ENCODE measurements around the gene WFIKKN2.

WFIKKN2 gene

DNA sequence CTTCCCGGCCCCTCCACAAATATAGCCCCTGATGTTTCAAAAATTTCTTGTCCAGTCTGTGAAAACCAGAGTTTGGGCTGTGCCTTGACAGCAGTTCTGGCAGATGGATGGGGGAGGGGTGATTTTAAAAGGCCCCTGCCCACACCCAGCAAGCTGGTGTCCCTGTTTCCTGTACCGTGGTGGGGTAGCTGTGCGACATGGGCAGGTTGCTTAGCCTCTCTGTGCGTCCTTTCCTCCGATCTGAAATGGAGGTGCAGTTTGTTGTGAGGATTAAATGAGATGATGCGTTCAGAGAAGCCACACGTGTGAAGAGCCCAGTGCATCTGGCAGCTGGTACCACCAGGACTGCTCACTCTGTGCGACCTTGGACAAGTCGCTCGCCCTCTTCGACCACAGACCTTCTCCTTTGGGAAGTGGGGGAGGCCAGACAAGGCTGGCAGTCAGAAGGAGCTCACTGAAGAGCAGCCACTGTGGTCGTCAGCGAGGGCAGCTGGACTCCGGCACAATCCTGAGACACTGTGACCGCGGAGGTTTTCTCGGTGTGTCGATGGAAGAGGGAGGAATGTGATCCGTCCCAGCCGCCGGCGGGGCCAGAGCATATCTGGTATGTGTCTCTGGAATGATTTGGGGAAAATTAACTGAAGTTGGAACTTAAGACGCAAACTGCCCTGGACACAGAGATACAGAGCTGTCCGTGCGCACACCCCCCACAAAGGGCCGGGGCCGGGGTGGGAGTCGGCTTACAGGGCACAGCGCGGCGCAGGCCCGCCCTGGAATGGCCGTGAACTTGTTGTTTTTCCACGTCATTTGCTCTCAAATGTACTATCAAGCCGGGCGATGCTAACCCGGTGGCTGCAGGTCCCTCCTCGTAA, 721 bp upstream of the WFIKKN2 start:
- peak; percentile 65 for DNase-seq (ENCODE audit: low read depth)

GRCh38 chr17:50836826-50837225, 1.4 kb downstream of the WFIKKN2 start:
- DNase-seq (ENCODE audit: low read depth), result no peak

GRCh38 chr17:50837286-50837979, 2.0 kb downstream of the WFIKKN2 start:
- DNase-seq (ENCODE audit: low read depth), result no peak

- DNase-seq (ENCODE audit: low read depth), result no peak
These were observed 2.9 kb downstream of the WFIKKN2 start for GRCh38 chr17:50837980-50838954.

- no peak for DNase-seq (ENCODE audit: low read depth)
These were observed 4.4 kb downstream of the WFIKKN2 start for GRCh38 chr17:50839591-50840310.

DNA sequence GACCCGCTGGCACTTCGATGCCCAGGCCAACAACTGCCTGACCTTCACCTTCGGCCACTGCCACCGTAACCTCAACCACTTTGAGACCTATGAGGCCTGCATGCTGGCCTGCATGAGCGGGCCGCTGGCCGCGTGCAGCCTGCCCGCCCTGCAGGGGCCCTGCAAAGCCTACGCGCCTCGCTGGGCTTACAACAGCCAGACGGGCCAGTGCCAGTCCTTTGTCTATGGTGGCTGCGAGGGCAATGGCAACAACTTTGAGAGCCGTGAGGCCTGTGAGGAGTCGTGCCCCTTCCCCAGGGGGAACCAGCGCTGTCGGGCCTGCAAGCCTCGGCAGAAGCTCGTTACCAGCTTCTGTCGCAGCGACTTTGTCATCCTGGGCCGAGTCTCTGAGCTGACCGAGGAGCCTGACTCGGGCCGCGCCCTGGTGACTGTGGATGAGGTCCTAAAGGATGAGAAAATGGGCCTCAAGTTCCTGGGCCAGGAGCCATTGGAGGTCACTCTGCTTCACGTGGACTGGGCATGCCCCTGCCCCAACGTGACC, 5.0 kb downstream of the WFIKKN2 start:
- DNase-seq (ENCODE audit: low read depth), result no peak

DNA sequence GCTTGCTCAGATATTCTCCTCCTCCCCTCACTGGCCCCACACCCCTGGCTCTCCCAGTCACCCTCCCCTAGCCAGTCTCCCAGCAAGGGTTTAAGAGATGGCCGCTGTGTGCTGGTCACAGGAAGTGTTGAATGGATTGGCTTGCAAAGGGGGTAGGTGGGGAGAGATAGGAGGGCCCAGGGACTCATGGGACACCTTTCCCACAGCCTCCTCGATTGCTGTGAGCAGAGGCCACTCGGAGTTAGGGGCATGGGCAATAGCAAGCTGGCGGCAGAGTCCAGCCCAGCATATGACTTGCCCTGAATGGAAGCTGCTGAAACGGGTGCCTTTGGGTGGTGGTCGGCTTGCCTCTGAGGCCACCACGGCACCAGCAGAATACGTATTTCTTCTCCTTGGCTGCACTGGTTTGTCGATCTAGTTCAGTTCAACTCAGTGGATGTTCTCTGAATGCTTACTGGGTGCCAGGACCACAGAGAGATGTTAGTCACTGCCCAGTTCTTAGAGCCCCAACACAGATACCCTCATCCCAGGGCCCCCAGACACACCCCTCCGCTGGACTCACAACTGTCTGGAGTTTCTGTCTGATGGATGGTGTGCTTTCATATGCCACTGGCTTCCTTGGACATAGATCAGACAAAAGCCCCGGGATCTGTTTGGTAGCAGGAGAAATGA, 6.0 kb downstream of the WFIKKN2 start:
- no peak for DNase-seq (ENCODE audit: low read depth)

DNA sequence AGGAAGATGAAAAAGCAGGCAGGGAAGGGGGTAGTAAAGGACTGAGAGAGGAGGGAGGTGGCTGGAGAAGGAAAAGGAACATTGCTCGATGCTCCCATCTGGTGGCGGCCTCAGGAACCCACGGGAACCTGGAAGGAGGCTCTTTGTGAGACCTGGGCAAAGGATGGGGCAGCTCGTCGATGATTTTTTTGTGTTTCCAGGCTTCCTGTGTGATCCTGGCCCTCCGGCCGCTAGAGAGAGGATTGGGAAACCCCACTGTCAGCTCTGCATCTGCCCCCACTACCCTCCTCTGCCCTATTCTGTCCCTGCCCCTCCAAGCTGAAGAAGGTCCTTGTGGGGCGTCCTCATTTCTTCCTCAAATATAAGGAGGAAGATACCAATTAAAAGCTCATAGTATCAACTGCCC, 6.6 kb downstream of the WFIKKN2 start:
- DNase-seq (ENCODE audit: low read depth), result peak; percentile 74

GRCh38 chr17:50842506-50843149, 7.2 kb downstream of the WFIKKN2 start:
- no peak for DNase-seq (ENCODE audit: low read depth)

DNA sequence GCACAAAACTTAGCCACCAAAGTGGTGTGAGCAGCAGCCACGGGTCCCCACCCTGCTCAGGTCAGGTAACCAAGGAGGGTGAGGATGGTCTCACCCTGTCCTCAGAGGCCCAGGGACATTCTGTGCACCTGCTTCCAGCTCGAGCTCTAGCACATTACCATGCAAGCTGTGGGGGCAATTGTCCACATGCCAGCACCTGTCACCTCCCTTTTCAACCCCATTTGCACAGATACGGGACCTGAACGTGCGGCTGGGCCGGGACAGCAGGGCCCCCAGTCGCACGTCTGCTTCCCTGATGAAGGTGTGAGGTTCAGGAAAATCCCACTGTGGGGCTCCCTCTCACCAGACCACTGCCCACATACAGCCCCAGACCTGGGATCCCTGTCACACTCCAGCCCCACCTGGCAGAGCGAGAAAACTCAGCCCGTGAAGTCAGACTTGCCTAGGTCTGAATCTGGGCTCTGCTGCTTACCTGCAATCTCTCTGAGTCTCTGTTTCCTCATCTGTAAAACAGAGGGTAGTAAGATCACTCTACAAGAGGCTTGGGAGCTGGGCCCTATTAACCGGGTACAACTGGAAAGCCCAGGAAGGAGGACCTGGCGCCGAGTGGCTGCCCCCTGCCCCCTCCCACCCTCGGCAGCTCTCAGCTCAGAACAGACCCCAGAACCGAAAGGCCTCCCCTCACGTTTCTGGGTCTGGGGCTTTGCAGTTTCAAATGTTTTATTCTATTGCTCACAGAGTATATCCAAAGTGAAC, 7.9 kb downstream of the WFIKKN2 start:
- DNase-seq (ENCODE audit: low read depth), result no peak

GRCh38 chr17:50844117-50844700, 8.8 kb downstream of the WFIKKN2 start:
- no peak for DNase-seq (ENCODE audit: low read depth)

DNA sequence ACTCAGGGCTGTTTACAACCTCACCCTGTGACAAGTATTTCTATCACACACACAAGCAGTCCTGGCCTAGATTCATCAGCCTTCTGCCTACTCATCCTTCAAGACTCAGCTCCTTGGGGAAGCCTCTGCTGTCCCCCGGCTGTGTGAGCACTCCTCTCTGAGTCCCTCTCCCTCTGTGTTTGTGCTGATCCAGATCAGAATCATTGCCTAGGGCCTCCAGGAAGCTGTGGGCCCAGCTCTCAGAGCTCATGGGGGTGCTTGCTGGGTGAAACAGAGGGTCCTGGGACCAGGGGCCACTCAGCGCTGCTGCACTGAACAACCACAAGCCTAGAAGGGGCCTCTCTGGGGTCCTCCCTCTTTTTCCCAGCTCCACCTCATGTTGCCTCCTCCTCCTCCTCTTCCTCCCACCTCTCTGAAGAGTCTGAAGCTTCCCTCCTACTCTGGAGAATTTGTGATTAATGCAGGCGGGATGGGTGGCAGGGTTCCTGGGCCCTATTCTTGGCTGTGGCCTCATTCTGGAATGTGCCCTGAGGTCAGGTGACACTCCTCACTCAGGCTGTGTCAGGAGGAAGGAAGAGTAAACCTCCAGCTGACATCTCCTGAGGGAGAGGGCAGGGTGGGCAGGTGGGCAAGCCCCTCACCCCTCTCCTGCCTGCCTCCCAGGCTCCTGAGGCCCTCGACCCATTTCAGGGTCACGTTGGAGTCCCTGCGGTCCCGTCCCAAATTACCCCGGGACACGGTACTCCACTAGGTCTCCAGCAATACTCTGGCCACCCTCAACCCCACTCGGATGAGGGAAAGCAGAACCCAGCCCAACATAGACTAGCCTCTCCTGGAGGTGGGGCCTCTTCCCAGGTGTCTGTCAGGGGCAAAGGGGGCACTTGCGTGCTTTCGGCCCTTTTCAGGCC, 10.1 kb downstream of the WFIKKN2 start:
- DNase-seq (ENCODE audit: low read depth), result peak; percentile 78

DNA sequence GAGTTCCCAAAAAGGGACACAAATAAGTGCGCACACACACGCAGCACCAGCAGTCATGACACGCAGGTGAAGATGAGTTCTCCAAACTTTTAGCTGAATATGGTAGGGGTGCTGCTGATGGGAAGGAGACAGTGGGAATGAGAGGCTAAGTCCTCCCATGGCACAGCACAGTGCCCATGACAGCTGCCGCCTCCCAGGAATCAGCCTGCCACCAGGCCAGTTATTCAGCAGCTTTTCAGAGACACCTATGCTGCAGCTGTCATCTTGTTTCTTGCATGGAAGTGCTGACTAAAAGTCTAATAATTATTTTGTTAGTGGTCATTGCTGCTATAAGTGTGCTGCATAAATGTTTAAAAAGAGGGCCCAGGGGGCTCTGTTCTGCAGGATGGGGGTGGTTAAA, 12.2 kb downstream of the WFIKKN2 start:
- DNase-seq (ENCODE audit: low read depth), result no peak

- no peak for DNase-seq (ENCODE audit: low read depth)
These were observed 12.7 kb downstream of the WFIKKN2 start for GRCh38 chr17:50848039-50848438.

DNA sequence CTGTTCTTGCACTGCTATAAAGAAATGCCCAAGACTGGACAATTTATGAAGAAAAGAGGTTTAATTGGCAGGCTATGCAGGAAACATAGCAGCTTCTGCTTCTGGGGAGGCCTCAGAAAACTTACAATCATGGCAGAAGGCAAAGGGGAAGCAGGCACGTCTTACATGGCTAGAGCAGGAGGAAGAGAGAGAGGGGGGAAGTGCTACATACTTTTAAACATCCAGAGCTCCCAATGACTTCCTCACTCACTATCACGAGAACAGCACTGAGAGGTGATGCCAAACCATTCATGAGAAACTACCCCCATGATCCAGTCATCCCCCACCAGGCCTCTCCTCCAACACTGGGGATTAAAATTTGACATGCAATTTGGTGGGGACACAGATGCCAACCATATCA, 13.3 kb downstream of the WFIKKN2 start:
- no peak for DNase-seq (ENCODE audit: low read depth)

- no peak for DNase-seq (ENCODE audit: low read depth)
These were observed 15.3 kb downstream of the WFIKKN2 start for GRCh38 chr17:50850640-50851039.

DNA sequence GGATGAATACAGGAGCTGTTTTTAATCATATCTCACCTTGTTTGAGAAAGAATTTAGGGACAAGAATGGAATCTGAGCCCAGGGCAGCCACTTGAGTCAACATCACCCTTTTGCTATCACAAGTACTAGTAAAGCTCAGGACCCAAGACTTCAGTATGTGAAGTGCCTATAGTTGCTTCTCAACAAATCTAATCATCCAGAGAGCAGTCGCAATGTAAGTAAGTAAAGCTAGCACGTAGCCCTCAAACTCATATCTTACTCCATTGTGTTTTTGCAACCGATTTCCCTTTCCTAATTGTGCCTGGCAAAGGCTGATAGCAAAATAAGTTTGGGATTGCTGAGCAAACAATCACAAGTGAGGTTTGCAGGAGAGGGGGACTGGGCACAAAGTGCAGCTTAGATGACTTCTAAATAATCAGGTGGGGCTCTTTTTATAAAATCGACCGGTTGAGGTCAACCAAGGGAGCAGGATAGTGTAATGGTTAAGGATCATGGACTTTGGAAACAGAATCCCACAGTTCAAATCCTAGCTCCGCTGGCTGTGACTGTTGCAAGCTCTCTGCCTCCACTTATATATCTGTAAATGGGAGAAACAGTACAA, 17.7 kb downstream of the WFIKKN2 start:
- no peak for DNase-seq (ENCODE audit: low read depth)

GRCh38 chr17:50853781-50854180, 18.4 kb downstream of the WFIKKN2 start:
- DNase-seq (ENCODE audit: low read depth), result no peak
